KBM-7 (cell line): ENCODE measurements around the gene INTS14.

Source experiments
- DNase-seq: peaks from one replicate; pipeline ENCODE4 v3.0.0-alpha.2; 2015
- in situ Hi-C: fragments of 300-500 bp; cut with MboI; formaldehyde crosslinking; loops from 2 replicates; pipeline ENCODE4 v1.14.3; 2020; ENCODE audit warnings: low sequenced_read_pairs, low pct_unique_long_range_greater_than_20kb, mixed read lengths

INTS14 gene

DNA sequence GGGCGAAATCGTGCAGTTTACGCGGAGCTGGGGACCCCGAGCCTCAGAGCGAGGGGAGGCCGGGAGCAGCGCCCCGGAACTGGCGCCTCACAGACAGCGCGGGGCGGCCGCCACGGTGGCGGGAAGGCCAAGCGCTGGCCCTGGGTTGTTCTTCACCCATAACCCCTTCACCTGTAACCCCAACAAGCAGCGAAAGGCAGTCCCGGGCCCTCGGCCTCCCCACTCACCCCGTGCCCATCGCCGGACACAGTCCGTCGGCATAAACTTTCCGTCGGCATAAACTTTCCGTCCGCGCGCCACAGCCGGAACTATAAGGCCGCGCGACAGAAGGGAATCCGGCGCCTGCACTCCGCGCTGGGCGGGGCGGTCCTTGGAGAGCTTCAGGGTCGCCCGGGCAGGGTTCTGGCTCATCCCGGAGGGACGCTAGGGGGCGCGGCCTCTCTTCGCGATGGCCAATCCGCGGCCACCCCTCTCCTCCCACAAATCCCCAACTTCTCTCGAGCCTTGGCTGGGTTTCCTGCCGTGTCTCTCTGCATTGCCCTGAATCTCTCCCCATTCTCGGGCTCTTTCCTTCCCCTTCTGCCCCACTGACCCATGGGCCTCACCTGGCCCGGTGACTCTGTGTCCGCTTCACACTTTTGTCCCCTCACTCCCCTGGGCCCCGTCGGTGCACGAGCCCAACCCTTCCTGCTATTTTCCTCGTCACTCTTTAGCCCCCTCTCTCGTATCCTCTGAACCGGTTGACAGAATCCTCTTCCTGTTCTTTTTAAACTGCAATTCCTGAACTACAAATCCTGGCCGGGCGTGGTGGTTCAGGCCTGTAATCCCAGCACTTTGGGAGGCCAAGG lies at the start of gene INTS14:
Gene INTS14 (minus strand): TSS at position 261 of the 848 bp plus-strand sequence. CDS start 3,751 bp downstream, outside the sequence.
- peak; percentile 100 for DNase-seq
- in situ Hi-C loops = no loop called here

DNA sequence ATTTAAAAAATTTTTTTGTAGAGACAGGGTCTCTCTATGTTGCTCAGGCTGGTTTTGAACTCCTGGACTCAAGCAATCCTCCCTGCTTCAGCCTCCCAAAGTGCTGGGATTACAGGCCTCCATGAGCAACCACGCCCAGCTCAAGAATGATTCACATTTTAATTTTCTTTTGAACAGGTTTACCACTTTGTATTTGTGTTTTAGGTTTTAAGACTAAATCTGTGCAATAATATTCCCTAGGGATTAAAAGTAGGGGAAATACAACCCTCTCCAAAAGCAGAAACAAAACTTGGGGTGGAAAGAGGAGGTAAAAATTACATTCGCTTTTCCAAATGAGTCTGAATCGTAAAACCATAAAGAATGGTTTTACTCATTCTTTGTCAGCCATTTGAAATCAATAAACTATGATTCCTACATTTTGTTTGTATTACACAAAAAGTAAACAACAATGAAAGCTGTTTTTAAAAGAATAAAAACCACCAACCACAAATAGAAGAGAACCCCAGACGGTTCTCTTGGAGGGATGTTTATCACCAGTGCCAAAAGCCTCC lies 48.6 kb upstream of the INTS14 start:
- no peak for DNase-seq
- in situ Hi-C loops = no loop called here

DNA sequence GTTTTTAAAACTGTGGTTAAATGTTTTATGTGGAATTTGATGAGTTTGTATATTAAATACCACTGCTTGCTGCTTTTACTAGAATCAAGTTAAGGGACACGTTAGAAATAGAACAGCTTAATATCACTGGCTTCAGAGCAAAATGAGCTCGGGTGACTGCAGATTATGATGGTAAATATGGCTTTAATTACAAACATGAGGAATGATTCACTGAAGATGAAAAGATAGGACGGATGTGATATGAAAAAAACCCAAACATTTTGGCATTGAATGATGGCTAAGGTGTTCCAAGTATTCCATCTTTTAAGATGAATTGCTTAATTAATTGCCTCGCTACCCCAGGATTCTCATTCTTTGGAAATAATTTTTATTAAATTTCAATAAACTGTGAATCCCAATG lies 44.5 kb upstream of the INTS14 start:
- DNase-seq = no peak
- in situ Hi-C loops = no loop called here

DNA sequence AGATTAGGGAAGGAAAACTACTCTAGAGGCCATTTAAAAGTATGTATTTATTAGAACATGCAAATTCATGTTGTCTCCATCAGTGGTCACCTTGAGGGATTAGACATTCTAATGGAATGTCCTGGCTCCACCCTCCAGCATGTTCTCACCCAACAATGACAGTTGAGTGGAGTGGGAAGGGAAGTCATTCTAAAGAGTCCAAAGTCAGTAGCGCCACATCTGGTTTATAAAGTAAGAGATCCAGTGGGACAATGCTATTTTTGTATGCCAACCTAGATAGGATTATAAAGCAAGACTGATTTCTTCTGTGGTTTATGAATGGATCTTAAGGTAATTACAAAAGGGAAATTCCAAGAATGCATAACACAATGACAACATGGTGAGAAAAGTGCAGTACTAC lies 44.1 kb upstream of the INTS14 start:
- no peak for DNase-seq

DNA sequence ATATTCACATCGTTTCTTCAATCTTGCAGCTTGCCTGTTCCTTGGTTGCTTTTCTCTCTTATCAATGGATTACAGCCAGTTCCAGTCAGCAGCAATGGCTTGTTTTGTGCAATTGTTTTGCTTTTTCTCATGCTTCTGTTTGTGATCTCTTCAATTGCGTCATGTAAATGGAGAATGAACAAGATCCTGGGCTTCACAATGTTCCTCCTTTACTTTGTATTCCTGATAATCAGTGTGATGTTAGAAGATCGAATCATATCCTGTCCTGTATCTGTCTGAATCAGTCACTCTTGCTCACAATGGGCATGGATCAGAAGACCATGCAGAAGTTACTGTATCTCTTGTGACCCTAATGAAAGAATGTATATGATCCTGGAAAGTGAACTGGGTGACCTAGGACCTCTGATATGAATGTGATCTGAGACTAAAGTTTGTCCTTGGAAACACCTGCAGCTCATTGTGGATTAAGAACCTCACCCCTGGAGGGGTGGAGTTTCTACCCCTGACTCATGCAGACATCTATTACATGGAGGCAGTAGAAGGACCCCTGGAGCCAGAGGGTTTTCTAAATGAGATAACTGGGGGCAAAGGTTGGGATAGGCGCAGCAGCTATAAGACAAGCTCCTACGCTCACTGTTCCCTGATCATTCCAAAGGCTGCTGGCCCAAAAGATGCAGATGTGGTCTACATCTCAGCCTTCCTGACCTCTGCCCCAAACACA lies 43.0 kb upstream of the INTS14 start:
- in situ Hi-C loops = no loop called here
- no peak for DNase-seq

More for the DNA sequence above, 44.1 kb upstream of the INTS14 start:
- in situ Hi-C loops = no loop called here

DNA sequence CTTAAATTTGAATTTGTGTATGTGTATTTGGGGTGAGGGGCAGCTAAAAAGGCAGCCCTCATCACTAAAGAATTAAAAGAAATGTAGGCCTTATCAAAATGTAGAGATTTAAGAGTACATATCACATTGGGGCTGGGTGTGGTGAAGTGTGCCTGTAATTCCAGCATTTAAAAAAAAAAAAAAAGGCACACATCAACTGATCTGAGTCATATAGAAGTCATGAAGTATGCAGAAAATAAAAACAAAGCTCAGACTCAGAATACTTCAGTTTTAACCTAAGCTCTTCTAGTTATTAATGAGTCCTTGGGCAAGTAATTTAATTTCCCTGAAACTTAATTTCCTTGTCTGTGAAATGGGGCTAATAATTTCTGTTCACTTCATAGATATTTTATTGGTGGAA lies 42.4 kb upstream of the INTS14 start:
- in situ Hi-C loops = no loop called here
- no peak for DNase-seq

DNA sequence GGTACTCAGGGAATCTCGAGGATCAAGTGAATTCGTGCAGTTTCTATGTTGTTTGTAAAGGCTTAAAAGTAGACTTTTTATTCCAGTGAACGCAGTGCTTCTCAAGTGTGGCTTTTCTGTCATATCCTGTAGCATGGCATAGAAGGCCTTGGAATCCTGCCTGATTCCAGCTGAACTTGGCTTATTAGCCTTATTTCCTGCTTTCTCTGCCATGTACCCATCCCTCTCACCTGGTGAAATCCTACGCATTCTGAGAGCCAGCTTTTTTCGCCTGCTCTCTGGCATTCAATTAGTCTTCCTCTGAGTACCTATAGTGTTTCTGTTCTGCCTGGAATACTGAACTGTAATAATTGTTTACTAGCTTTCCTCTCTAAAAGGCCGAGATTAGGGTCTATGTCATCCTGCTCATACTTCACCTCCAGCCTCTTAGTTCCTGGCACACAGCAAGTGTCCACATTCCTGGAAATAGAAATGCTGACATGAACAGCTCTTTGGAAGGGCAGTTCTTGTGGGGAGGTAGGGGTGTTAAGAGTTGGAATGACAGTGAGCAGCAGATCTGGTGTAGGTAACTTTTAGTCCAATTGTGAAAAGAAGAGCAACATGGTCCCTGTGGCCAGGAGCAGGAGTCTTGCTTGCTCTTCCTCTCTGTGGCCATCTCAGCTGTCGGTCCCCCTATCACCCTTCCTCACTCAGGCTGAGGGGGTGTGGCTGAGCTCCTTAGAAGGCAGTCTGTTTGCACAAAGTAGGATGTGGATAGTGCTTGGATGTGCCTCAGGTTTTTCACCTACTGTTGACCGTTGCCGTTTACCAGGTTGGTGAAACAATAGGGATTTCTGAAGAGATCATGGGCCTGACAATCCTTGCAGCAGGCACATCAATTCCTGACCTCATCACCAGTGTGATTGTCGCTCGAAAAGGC lies 41.2 kb upstream of the INTS14 start:
- in situ Hi-C loops = no loop called here

DNA sequence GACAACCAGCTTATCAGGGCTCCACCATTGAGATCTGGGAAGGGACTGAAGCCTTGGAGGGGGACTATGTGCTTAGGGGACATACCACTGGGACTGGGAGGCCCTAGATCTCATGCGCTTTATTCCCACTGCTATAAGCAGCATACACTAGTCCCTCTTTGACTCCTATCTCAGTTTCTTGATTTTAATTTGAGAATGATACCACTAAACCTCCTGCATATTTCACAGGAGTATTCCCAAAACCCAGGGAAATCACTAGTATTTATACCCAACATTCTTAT lies 40.1 kb upstream of the INTS14 start:
- no peak for DNase-seq
- in situ Hi-C loops = no loop called here

More for the DNA sequence above, 41.2 kb upstream of the INTS14 start:
- DNase-seq = no peak

DNA sequence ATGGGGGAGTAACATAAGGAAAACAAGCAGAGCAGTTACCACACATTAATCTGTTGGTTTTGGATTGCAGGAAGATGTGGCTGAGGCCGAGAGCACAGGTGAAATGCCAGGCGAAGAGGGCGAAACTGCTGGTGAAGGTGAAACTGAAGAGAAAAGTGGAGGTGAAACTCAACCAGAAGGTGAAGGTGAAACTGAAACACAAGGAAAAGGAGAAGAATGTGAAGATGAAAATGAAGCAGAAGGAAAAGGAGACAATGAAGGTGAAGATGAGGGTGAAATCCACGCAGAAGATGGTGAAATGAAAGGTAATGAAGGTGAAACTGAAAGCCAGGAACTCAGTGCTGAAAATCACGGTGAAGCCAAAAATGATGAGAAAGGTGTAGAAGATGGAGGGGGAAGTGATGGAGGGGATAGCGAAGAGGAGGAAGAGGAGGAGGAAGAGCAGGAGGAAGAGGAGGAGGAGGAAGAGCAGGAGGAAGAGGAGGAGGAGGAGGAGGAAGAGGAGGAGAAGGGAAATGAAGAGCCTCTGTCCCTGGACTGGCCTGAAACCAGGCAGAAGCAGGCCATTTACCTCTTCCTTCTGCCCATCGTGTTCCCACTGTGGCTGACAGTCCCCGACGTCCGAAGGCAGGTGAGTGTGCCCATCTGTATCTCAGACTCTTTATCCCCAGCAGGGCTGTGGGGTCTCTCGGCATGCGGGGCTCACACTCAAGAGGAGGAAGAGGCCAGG lies 39.5 kb upstream of the INTS14 start:
- no peak for DNase-seq
- in situ Hi-C loops = no loop called here

DNA sequence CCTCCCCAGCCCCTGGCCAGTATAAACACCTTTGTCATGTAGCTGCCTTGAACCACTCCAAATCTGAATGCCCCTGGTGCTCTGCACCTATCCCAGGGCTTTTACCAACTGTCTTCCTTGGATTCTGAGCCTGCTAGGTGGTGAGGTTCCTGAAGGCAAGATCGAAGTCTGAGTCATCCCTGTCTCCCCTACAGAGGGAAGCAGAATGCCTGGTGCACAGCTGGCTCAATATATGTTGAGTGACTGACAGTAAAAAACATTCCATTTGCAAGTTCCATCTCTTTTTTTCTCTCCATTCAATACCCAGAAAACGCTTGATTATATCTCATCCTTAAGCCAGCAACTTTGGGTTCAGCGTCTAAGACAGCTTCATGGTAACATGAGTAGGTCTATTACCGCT lies 35.6 kb upstream of the INTS14 start:
- in situ Hi-C loops = no loop called here
- DNase-seq = no peak

DNA sequence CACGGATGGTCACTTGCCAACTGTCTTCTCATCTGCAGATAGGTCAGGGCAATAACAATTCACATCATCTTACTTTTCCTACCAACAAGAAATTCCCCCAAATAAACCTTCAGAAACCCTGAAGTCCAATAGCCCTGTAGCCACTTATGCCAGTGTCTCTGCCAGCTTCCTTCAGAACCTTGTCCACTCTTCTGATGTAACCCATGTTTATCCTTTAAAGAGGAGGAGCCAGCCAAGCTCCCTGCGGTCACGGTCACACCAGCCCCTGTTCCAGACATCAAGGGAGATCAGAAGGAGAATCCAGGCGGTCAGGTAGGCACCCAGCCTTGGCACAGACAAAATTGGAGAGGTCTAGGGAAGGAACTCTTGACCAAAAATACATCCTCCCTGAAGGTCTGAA lies 34.5 kb upstream of the INTS14 start:
- DNase-seq = no peak
- in situ Hi-C loops = no loop called here

DNA sequence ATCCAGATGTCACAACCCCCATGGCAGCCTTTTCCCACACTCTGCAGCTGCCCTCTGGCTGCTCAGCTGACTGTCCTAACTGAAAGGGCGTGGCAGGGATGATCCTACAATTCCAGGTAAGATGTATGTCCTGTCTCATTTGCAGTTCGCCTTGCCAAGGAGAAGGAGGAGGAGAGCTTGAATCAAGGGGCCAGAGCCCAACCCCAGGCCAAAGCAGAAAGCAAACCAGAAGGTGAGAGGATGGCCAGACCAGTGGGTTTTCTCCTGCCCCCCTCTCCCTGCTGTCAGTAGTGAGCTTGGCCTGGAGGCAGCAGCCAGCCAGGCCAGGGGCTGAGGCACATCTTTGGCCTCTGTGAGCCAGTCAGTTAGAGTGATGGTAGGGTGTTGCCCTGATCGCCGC lies 33.4 kb upstream of the INTS14 start:
- in situ Hi-C loops = no loop called here
- DNase-seq = no peak

DNA sequence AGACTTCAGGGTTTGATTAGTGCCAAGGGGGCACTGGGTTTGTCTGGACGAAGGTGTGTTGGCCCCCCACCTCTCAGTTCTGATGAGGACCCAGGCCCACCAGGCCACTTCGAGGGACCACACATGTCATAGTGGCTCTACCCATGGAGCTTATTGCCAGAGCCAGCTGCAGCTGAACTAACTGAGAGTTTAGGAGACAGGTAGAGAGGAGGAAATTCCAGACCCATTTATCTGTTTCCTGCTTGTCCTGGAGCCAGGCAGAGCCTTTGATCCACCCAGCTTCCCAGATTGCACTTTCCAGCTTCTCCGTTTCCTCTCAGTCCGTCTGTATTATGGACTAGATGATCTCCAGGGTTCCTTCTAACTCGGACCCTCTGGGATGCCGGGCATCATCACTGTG lies 31.7 kb upstream of the INTS14 start:
- in situ Hi-C loops = no loop called here
- DNase-seq = no peak

DNA sequence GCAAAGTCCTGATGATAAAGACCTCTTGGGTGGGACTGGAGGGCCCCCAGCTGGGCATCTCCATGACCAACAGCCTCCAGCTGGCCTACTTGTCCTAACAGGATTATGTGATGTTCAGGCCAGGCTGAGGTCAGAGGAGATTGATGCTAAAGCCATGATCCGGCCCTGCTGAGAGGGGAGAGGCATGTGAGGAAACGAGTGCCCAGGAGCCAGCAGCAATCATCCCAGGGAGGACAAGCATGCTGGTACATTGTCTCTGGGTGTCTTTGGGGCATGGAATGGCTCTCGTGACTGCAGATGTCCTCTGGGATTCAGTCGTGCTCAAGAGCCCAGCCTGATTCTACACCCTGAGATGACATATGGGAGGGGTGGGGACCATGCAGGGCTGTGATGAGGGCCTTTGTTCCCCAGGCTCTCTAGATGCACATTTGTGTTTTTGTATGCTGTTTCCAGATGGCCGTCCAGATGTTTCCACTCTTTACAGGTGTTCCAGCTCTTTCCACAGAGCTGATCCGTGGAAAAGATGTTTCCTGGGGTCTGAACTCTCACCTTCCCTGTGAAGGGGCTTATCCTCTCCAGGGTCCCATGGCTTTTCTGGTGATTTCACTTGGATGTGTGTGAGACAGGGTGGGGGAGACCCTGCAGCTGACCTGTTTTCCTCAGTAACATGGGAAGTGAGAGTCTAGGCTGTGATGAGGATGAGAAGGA lies 31.0 kb upstream of the INTS14 start:
- in situ Hi-C loops = no loop called here
- DNase-seq = no peak

DNA sequence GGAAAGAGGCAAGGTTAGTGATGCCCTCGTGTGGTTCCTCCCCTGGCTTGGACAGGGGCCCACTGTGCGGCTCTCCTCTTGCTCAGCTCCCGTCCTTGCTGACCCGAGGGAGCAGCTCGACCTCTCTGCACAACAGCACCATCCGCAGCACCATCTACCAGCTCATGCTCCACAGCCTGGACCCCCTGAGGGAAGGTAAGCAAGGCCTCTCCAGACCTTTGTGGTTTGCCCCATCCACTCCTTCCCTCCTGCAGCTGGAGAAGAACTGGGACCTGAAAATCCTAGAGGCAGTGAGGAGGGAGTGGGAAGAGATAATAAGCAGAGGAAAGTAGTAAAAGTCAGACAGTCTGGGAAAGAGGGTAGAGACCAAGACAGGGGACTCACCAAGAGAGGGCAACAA lies 28.6 kb upstream of the INTS14 start:
- in situ Hi-C loops = no loop called here
- no peak for DNase-seq

DNA sequence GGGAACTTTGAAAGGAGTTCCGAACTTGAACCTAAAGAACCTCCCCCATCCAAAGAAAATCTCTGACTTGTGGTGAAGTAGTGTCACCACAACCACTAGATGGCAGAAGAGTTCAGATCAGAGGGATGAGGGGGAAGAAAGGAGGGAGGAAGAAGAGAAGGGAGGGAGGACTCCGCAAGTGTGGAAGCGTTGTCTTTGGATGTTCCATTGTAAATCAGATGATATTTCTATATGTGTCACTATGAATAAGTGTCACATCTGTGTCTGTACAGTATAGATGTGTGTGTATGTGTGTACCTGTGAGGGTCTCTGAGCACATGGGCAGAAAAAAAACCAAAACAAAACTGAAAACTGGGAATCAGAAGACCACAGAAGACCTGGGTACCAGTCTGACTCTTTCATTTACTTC lies 27.8 kb upstream of the INTS14 start:
- in situ Hi-C loops = no loop called here
- peak; percentile 92 for DNase-seq

DNA sequence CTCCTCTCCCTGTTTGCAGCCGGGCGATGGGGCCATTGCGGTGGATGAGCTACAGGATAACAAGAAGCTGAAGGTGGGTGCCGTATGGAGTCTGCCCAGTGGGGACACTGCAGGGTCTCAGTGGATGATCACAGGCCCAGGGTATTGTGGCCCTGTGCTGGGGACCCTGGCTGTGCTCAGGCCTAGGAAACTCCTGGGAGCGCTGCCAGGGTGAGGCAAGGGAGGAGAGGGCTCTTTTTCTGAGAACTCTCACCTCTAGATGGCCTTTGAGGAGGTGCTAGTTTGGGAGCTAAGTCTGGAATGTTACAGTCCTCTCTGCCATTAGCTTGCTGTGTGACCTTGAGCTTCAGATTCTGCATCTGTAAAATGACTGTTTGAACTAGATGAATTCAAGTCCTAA lies 27.2 kb upstream of the INTS14 start:
- in situ Hi-C loops = no loop called here
- no peak for DNase-seq

DNA sequence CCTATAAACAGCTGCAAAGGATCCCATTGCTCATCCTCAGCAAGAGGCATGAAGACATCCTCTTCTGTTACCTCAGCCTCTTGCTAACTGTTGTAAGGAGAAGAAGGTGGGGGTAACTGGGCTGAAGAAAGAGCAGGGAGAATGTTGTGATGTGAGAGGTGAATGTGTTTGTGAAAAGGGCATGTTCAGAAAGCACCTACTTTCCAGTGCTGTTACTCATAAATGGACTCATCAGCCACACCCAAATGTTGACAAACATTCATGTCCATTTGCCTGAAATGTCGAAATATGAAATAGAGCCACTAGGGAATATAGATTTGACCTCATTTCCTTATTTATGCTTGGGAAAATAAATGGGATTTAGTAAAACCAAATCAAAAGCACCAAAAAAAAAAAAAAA lies 23.4 kb upstream of the INTS14 start:
- DNase-seq = no peak
- in situ Hi-C loops = no loop called here
